K562 (cell line): ENCODE results near the gene ST6GALNAC6. TPM values are rescaled to one million over a fixed set of nuclear protein-coding genes. Genes with fewer than 3 reads are reported as not detected.

ENCODE experiments used
- ARHGAP35 ChIP-seq: fragments of 450-650 bp; IDR thresholded peaks from 2 replicates; pipeline ENCODE4 v1.6.1; 2018; ENCODE audit not compliant: partially characterized antibody
- BRF1 ChIP-seq: IDR thresholded peaks from 3 replicates; pipeline ENCODE4 v1.6.1; 2011; ENCODE audit warnings: borderline replicate concordance, mild to moderate bottlenecking; ENCODE audit not compliant: insufficient read length; ENCODE audit errors: extremely low read depth
- FOXJ2 ChIP-seq: fragments of 200-800 bp; sonication (Bioruptor generic); IDR thresholded peaks from 2 replicates; pipeline ENCODE4 v1.6.1; 2016; ENCODE audit warnings: missing genetic modification characterization, missing compliant biosample characterization
- GTF2A2 ChIP-seq: IDR thresholded peaks from 2 replicates; pipeline ENCODE4 v1.6.1; 2016; ENCODE audit warnings: mild to moderate bottlenecking, missing genetic modification characterization, missing compliant biosample characterization
- HDAC1 ChIP-seq, 2 experiments: fragments of 450-650 bp; IDR thresholded peaks; 2 replicates each; pipeline ENCODE4 v1.6.1; 2016 to 2017; ENCODE audit warnings: inconsistent platforms in 1 of 2, mild to moderate bottlenecking in 1 of 2, moderate library complexity in 1 of 2
- HLTF ChIP-seq: fragments of 450-650 bp; IDR thresholded peaks from 2 replicates; pipeline ENCODE4 v1.6.1; 2016
- HMG20B ChIP-seq: fragments of 250-450 bp; sonication (Bioruptor Pico); IDR thresholded peaks from 2 replicates; pipeline ENCODE4 v1.5.0; 2021; ENCODE audit warnings: mild to moderate bottlenecking
- HMGN3 ChIP-seq: IDR thresholded peaks from 2 replicates; pipeline ENCODE4 v1.6.1; 2011; ENCODE audit warnings: borderline replicate concordance, low read depth, mild to moderate bottlenecking, mixed read lengths, low read length; ENCODE audit not compliant: insufficient read length; ENCODE audit errors: extremely low read depth
- RBBP5 ChIP-seq: fragments of 200-600 bp; sonication (generic); IDR thresholded peaks from 2 replicates; pipeline ENCODE4 v1.6.1; 2012; ENCODE audit warnings: borderline replicate concordance, mild to moderate bottlenecking, low read length, control low read depth, inconsistent platforms; ENCODE audit not compliant: insufficient read depth, poor library complexity, severe bottlenecking
- SAFB ChIP-seq: fragments of 200-400 bp; formaldehyde crosslinking; IDR thresholded peaks from 2 replicates; pipeline ENCODE4 v1.6.1; 2017; ENCODE audit warnings: low read depth, low read length, borderline replicate concordance
- ZNF143 ChIP-seq: sonication (generic); formaldehyde crosslinking; IDR thresholded peaks from 2 replicates; pipeline ENCODE4 v1.9.0; 2022; ENCODE audit warnings: mild to moderate bottlenecking, missing genetic modification reagents
- polyA plus RNA-seq, 8 experiments: library from polyadenylated mRNA; depleted of rRNA in 4 of 8; stranded (reverse) in 5 of 8; unstranded in 3 of 8; fragments of >200 nt; fragmentation: Nextera tagmentation in 2 of 8; fragmentation: Illumina TruSeq in 1 of 8; extraction: Ambion mirVana in 2 of 8; extraction: Trizol in 1 of 8; gene quantifications; 2 replicates each; pipeline versions ENCODE4 v1.2.1 to v1.2.3, GENCODE V29; 2011 to 2014; ENCODE audit warnings: inconsistent platforms in 1 of 8, missing spikeins in 1 of 8
- total RNA-seq, 7 experiments: library from RNA; depleted of rRNA in 6 of 7; stranded (reverse); fragments of >200 nt in 6 of 7; fragmentation: Illumina TruSeq in 2 of 7; extraction: Trizol in 2 of 7; gene quantifications; 2 replicates each; pipeline versions ENCODE4 v1.2.1 to v1.2.3, GENCODE V29; 2011 to 2021; ENCODE audit warnings: low replicate concordance in 1 of 7
- TF ChIP-seq, protein P1 (sequence below): fragments of 250-450 bp; sonication (Bioruptor Pico); IDR thresholded peaks from 2 replicates; pipeline ENCODE4 v1.8.0; 2022; ENCODE audit warnings: moderate library complexity, mild to moderate bottlenecking, inconsistent platforms
- TF ChIP-seq, protein P2 (sequence below): fragments of 250-450 bp; sonication (Bioruptor Pico); IDR thresholded peaks from 2 replicates; pipeline ENCODE4 v1.4.0; 2020
- TF ChIP-seq, protein P3 (sequence below): fragments of 250-450 bp; sonication (Bioruptor Pico); IDR thresholded peaks from 2 replicates; pipeline ENCODE4 v1.4.0; 2020; ENCODE audit warnings: borderline replicate concordance
- TF ChIP-seq, protein P4 (sequence below), 2 experiments: fragments of 200-800 bp in 1 of 2; sonication (Bioruptor generic) in 1 of 2; sonication (generic) in 1 of 2; formaldehyde crosslinking in 1 of 2; IDR thresholded peaks in 1 of 2; conservative IDR thresholded peaks in 1 of 2; 2 replicates each; pipeline versions ENCODE4 v1.5.0 to v1.6.1; 2016 to 2020; ENCODE audit warnings: missing compliant biosample characterization in 1 of 2, missing genetic modification characterization in 1 of 2, missing genetic modification reagents in 1 of 2
- TF ChIP-seq, protein P5 (sequence below): sonication (generic); formaldehyde crosslinking; IDR thresholded peaks from 2 replicates; pipeline ENCODE4 v1.9.0; 2022; ENCODE audit warnings: mild to moderate bottlenecking, missing genetic modification reagents

The ST6GALNAC6 gene
- total and polyA plus RNA-seq, 9 of the 15 experiments (the other 6 are each of a cell fraction or from before 2014, with no cell fraction given): 0.13 to 23.0 (median 14.5) TPM

DNA sequence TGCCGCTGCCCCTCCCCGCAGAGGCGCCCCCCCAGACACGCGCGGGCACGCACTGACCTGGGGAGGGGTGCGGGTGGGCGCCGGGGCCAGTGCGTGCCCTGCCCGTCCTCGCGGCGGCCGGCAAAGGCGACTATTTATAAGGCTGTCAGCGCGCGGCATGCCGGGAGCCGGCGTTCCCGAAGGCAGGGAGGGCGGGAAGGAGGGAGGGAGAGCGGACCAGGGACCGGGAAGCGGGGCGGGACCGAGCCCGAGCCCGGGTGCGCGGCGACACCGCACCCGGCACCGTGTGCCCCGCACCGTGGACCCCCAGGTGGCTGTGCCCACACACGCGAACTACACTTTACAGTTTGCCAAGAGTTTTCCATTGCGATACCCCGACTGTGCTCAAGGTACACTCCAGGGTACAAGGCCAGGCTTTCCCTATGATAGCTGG is 21.8 kb downstream of the ST6GALNAC6 start, which contains the start of gene AK1 (continued):
- TF ChIP-seq HLTF (no peak), HMG20B (CRISPR knock-in tag) (no peak), BRF1 (no peak), SAFB (0 out of 2 replicates have a peak, but pooled peaks have one; percentile 13), ZNF143 (CRISPR knock-in tag) (peak; percentile 78), RBBP5 (peak; percentile 29), HDAC1 (IDR thresholded peaks at IDR 0.05) (no peak; a peak in 1 of 4 replicates), FOXJ2 (no peak), HMGN3 (peak; percentile 86), GTF2A2 (peak; percentile 78; the same call in 1 of the 2 replicates), ARHGAP35 (no peak)
- TF ChIP-seq, protein P1, sequence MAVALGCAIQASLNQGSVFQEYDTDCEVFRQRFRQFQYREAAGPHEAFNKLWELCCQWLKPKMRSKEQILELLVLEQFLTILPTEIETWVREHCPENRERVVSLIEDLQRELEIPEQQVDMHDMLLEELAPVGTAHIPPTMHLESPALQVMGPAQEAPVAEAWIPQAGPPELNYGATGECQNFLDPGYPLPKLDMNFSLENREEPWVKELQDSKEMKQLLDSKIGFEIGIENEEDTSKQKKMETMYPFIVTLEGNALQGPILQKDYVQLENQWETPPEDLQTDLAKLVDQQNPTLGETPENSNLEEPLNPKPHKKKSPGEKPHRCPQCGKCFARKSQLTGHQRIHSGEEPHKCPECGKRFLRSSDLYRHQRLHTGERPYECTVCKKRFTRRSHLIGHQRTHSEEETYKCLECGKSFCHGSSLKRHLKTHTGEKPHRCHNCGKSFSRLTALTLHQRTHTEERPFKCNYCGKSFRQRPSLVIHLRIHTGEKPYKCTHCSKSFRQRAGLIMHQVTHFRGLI (CRISPR knock-in tag): no peak
- TF ChIP-seq, protein P2, sequence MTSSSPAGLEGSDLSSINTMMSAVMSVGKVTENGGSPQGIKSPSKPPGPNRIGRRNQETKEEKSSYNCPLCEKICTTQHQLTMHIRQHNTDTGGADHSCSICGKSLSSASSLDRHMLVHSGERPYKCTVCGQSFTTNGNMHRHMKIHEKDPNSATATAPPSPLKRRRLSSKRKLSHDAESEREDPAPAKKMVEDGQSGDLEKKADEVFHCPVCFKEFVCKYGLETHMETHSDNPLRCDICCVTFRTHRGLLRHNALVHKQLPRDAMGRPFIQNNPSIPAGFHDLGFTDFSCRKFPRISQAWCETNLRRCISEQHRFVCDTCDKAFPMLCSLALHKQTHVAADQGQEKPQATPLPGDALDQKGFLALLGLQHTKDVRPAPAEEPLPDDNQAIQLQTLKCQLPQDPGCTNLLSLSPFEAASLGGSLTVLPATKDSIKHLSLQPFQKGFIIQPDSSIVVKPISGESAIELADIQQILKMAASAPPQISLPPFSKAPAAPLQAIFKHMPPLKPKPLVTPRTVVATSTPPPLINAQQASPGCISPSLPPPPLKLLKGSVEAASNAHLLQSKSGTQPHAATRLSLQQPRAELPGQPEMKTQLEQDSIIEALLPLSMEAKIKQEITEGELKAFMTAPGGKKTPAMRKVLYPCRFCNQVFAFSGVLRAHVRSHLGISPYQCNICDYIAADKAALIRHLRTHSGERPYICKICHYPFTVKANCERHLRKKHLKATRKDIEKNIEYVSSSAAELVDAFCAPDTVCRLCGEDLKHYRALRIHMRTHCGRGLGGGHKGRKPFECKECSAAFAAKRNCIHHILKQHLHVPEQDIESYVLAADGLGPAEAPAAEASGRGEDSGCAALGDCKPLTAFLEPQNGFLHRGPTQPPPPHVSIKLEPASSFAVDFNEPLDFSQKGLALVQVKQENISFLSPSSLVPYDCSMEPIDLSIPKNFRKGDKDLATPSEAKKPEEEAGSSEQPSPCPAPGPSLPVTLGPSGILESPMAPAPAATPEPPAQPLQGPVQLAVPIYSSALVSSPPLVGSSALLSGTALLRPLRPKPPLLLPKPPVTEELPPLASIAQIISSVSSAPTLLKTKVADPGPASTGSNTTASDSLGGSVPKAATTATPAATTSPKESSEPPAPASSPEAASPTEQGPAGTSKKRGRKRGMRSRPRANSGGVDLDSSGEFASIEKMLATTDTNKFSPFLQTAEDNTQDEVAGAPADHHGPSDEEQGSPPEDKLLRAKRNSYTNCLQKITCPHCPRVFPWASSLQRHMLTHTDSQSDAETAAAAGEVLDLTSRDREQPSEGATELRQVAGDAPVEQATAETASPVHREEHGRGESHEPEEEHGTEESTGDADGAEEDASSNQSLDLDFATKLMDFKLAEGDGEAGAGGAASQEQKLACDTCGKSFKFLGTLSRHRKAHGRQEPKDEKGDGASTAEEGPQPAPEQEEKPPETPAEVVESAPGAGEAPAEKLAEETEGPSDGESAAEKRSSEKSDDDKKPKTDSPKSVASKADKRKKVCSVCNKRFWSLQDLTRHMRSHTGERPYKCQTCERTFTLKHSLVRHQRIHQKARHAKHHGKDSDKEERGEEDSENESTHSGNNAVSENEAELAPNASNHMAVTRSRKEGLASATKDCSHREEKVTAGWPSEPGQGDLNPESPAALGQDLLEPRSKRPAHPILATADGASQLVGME: no peak
- TF ChIP-seq, protein P3, sequence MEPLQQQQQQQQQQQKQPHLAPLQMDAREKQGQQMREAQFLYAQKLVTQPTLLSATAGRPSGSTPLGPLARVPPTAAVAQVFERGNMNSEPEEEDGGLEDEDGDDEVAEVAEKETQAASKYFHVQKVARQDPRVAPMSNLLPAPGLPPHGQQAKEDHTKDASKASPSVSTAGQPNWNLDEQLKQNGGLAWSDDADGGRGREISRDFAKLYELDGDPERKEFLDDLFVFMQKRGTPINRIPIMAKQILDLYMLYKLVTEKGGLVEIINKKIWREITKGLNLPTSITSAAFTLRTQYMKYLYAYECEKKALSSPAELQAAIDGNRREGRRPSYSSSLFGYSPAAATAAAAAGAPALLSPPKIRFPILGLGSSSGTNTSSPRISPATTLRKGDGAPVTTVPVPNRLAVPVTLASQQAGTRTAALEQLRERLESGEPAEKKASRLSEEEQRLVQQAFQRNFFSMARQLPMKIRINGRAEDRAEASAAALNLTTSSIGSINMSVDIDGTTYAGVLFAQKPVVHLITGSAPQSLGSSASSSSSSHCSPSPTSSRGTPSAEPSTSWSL (CRISPR knock-in tag): no peak
- TF ChIP-seq, protein P4, sequence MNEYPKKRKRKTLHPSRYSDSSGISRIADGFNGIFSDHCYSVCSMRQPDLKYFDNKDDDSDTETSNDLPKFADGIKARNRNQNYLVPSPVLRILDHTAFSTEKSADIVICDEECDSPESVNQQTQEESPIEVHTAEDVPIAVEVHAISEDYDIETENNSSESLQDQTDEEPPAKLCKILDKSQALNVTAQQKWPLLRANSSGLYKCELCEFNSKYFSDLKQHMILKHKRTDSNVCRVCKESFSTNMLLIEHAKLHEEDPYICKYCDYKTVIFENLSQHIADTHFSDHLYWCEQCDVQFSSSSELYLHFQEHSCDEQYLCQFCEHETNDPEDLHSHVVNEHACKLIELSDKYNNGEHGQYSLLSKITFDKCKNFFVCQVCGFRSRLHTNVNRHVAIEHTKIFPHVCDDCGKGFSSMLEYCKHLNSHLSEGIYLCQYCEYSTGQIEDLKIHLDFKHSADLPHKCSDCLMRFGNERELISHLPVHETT (CRISPR knock-in tag; conservative IDR thresholded peaks at IDR 0.05 in 1 of 2, IDR thresholded peaks at IDR 0.05 in 1 of 2): peak in 1 of 2 experiments; percentile 59; a peak in 1 of 4 replicates
- TF ChIP-seq, protein P5, sequence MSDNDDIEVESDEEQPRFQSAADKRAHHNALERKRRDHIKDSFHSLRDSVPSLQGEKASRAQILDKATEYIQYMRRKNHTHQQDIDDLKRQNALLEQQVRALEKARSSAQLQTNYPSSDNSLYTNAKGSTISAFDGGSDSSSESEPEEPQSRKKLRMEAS (CRISPR knock-in tag): peak; percentile 45; the same call in 1 of the 2 replicates
